Activated CD4-positive, alpha-beta T cell treated with anti-CD3 and anti-CD28 coated beads, Interleukin-2, amount 50 U/mL, for 24 hours (primary cell): ENCODE results near the gene PDF.
"Not testable (repeated sequence)": the region's sequence is repeated elsewhere in the genome, so short reads cannot be mapped to it uniquely, and the experiment has no call there.

ENCODE experiments used
- DNase-seq, 2 donors: peaks; one replicate each; pipeline ENCODE4 v3.0.0-alpha.2; 2020; ENCODE audit warnings: low read depth in 1 of 2, low spot score in 1 of 2

Gene PDF, protein sequence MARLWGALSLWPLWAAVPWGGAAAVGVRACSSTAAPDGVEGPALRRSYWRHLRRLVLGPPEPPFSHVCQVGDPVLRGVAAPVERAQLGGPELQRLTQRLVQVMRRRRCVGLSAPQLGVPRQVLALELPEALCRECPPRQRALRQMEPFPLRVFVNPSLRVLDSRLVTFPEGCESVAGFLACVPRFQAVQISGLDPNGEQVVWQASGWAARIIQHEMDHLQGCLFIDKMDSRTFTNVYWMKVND

DNA sequence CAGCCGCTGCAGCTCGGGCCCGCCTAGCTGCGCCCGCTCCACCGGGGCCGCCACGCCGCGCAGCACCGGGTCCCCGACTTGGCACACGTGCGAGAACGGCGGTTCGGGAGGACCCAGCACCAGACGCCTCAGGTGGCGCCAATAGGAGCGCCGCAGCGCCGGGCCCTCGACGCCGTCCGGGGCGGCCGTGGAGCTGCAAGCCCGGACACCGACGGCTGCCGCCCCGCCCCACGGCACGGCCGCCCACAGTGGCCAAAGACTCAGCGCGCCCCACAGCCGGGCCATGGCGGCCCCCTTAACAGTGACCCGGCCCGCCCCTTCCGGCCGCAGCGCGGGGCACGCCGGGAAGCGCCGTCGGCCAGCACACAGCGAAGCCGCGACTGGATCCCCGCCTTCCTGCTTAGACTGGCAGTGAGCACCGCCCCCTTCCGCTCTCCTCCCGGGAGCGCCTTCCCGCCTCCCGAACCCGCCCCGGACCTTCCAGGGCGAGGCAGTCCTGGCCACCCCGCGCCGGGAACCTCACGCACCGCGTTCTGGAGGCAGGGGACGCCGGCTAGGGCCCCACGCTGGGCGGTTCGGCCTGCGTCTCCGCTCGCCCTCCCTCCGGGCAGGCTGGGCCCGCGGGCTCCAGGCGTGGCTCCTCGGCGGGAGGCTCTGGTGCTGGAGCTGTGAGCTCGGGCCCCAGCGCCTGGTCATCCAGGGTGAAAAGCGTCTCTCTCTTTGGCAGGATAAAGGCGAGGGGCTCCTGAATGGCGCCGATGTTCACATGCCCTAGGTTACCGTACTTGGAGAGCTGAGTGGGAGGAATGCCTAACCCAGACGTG, at the start of gene PDF:
TSS of gene PDF (minus strand) at position 303 of the 824 bp plus-strand sequence. CDS start at position 285, 18 bp downstream.
- DNase-seq: peak; percentile 70 to 80

DNA sequence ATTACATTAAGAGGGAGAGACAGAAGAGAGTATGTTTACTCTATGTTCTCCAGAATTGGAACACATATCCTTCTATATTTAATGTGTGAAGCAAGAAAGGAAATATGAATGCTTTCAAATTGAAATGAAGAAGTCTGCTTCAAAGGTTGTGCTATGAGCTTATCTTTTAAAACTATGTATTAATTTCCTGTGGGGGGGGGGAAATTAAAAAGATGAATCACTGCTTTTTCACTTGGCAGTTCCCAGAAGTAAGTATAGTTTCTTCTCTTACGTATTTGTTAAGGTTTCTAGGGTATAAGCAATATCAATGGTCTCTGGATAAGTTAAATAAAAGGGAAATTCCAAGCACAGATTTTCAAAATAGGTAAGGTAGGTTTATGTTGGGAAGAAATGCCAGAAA, 48.4 kb upstream of the PDF start:
- no peak for DNase-seq

DNA sequence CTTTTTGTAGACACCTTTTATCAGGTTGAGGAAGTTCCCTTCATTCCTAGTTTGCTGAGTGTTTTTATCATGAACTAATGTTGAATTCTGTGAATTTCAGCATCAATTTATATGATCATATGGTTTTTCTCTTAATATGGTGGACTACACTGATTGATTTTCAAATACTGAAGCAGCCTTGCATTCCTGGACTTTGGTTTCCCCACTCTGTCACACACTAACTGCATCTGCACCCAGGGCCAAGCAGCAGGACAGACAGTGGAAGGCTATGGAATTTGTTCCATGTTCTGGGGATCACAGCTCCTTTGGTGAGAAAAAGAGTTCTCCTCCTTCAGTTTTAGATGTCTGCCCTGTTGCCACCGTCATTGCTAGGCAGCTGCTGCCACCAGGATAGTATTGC, 47.6 kb upstream of the PDF start:
- no peak for DNase-seq

DNA sequence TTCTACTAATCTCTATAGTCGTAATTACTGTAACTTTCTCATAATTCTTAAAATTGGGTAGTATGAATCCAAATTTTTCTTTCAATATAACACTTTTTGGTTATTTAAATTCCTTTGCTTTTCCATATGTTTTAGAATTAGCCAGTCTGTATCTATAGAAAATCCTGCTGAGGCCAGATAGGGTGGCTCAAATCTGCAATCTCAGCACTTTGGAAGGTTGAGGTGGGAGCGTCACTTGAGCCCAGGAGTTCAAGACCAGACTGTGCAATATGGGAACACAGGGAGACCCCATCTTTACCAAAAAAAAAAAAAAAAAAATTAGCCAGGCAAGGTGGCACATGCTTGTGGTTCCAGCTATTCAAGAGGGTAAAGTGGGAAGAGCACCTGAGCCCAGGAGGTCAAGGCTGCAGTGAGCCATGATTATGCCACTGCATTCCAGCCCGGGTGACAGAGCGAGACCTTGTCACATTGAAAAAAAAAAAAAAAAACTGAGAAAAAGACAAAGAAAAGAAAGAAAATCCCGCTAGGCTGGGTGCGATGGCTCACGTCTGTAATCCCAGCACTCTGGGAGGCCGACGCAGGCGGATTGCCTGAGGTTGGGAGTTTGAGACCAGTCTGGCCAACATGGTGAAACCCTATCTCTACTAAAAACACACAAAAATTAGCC, 46.1 kb upstream of the PDF start:
- DNase-seq: no peak

DNA sequence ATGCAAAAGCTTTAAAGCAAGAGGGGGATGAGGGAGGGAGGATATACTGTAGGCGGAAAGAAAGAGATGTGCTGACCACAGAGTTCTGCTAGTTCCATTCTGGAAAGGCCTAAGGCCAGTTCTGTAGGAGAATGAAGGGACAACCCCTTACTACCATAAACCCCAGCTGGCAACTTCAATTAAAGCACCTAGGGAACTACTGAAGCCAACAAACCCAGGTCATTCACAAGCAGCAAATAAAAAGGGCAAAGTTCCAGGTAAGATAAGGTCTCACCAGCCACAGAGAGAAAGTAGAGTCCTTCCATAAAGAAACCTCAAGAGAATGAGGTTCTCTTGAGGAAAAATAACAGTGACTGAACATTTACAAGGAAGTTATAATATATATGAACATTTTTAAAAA, 42.6 kb upstream of the PDF start:
- DNase-seq: no peak

DNA sequence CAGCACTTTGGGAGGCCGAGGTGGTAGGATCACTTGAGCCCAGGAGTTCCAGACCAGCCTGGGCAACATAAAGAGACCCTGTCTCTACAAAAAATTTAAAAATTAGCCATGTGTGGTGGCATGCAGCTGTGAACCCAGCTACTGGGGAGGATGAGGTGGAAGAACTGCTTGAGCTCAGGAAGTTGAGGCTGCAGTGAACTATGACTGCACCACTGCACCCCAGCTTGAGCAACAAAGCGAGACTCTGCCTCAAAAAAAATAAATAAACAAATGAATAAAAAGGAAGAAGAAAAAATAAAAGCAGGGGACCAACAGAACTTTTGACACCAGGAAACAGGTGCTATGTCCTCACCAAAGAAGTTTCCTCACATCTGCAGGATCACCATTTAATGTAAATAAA, 41.2 kb upstream of the PDF start:
- DNase-seq: no peak

DNA sequence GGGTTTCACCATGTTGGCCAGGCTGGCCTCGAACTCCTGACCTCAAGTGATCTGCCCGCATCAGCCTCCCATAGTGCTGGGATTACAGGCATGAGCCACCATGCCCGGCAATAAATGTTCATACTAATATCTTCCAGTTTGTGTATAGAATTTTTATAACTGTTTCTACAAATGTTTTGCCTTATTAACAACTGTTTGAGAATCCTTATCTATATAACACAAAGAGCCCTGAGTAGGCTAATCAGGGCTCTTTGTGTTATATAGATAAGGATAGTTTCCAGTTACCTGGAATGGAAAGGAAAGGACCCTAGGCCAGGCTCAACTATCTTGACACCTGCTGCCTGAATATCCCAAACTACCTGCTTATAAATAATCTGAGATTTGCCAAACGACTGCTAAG, 38.5 kb upstream of the PDF start:
- DNase-seq: no peak

DNA sequence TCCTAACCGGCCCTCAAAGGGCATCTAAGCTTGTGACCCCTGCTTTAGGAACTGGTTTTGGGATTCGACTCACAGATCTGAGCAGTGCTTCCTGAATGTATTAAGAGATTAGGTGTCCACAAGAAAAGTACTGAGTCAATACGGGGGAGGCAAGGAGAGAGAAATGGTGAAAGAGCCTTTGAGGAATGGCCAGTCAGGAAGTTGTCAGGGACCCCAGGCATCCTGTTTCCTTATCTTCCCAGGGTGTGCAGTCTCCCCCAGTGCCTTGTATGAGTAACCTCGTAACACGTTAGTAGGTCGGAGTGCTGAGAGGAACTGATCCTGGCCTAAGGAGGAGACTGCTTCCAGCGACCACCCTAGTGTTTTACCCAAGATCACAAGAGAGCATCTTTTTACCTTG, 37.6 kb upstream of the PDF start:
- DNase-seq: no peak

DNA sequence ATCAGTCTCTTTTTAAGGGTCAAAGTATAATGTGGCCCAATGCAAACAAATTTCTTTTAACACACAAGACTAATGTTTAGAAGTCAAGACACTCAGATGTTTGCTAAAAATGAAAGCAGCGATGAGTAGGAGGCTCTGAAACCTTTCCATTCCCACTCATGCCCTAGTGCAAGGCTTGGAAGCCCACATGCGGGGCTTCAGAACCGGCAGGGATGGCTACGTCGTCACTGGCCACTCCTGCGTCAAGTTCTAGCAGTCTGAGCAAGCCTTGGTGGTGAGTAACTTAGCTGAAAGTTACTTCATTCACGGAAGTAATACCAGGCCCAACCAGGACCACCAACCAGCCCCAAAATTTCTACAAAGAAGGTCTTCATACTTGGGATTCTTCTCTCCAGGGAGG, 36.0 kb upstream of the PDF start:
- no peak for DNase-seq

DNA sequence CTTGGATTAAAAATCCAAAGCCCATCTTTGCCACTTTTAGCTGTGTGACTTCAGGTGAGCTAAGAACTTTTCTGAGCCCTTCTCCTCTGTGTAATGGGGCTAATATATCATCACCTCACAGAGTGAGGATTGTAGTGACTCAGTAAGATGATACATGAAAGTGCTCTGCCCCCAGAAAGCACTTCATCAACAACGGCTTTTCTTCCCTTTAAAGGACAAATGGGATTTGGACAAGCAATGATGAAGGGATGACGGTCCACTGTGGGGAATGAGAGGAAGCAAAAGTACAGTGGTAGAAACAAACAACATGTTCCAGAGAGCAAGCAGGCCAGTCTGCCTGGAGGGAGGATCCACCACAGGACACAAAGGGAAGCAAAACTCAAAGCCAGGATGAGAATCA, 35.5 kb upstream of the PDF start:
- no peak for DNase-seq

DNA sequence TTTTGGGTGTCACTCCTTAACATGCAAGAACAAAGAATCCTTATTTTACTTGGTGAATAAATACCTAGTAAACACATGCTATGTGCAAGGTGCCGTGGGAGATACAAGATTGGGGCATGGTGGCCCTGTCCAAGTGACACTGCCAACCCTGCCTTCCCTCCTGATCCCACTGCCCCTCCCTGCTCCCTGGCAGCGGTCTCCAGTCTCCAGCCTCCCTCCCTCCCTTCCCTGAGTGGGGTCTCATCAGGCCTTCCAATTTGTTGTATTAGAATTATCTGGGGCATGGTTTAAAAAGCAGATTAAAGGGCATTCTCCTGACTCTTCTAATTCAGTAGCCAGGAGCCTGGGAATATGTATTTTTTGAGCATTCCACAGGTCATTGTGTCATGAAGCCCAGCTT, 33.7 kb upstream of the PDF start:
- DNase-seq: no peak

DNA sequence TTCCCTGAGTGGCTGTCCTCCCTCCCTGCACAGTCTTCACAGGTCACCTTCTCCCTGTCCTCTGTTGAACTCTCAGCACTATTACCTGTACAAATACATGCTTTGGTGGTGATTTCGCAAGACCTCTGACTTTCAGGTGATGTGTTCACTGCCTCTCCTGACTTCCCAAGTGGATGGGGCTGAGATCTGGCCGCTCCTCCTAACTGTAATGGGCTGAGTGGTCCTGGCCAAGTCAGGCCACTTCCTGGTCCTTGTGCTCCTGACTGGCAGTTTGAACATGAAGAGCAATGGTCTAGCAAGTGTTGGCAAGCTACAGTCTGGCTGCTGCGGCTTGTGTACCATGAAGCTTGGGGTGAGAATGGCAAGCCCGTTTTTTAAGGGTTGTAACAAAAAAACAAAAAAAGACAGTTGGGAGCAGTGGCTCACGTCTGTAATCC, 32.9 kb upstream of the PDF start:
- DNase-seq: no peak

DNA sequence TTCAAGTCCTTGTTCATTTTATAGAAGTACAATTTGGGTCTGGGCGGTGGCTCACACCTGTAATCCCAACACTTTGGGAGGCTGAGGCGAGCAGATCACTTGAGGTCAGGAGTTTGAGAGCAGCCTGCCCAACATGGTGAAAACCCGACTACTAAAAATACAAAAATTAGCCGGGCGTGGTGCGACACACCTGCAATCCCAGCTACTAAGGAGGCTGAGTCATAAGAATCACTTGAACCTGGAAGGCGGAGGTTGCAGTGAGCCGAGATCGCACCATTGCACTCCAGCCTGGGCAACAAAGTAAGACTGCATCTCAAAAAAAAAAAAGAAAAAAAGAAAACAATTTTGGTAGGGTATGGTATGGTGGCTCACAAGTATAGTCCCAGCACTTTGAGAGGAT, 29.7 kb upstream of the PDF start:
- DNase-seq: not testable (repeated sequence)

DNA sequence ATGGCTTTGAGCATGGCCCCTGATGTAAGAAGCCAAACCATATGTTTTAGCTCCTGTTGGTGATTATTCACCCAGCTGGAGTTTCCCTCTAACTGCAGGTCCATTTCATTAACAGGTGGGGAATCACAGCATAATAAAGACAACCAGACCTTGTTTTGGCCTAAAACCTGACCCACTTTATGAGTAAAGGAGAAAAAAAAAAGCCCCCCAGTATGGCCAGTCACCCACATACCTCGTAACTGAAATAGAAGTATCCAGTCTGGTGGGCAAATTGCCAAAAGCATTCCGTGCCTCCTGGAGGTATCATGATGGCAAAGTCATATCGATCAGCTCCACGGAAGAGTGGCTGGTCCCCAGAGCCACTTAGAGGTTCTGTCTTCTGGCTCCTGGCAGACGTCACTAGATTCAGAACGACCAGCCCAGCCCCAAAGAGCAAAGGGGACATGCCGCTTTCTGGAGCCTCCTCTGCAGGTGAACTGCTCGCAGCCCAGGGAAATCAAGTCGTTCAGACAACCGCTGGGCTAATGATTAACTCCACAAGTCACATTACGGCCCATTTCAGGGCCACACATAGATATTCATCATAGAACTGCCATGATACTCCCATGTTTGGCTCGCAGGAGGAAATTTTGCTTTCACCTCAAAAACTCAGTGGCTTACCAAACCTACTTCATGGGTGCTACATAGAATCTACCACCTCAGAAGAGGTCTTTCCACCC, 21.1 kb upstream of the PDF start, which contains the start of gene TMED6:
TSS of gene TMED6 (minus strand) at position 478 of the 719 bp plus-strand sequence. CDS start at position 445, 33 bp downstream.
- DNase-seq: no peak

DNA sequence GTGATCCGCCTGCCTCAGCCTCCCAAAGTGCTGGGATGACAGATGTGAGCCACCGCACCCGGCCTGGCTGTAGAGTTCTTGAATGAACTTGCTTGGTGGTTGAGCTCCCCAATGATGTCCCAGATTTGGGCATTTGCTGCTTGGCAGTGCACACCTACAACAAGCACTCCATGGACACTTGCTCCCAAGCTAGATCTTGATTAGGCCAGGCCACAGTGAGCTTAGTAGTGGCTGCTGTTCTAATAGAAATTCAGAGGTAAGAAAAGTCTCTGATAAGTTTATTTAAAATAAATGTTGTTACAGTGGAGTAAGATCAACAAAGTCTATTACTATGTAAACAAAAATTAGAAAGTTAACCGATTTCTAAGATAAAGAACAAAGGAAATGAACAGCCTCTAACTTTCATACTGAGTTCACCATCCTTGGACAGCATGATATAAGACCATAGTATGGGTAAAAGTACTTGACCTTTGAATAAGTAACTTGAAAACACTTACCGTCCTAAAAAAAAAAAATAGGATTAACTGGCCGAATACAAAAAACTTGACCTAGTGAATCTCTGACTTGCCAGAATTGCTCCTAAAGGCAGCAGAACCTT, 20.2 kb upstream of the PDF start:
- DNase-seq: no peak

DNA sequence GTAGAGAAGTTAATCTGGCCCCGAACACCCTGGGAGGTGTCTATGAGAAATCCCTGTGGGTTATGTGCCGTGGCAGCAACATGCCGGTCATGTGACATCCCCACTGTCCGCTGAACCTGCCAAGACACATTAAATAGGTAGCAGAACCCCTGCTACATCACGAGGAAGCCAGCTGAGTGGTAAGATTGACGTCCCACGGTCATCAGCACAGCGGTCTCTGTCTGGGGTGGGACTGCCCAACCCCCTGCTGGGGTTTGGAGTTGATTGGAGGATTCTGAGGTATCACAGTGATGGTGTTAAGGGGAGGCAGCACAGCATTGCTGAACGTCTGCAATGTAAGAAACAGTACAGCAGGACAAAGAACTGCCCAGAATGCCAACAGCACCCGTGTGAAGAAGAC, 19.1 kb upstream of the PDF start:
- DNase-seq: no peak

DNA sequence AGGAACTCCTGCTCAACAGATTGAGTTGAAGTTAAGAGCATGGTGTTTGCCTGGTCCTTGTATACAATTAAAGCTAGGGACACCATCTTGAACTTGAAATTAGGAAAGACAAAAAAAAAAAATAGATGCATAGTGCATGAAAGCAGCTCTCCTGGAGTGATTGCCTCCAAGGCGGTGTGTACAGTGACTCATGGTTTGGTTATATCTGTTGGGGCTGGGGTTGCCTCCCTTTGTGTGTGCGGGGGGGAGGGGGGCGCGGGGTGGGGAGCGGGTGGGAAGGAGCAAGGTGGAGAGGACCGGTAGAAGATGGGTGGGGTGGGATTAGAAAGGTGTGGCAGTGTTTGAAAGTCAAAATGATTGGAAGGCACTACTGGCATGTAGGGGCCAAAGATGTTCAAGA, 17.8 kb upstream of the PDF start:
- no peak for DNase-seq

DNA sequence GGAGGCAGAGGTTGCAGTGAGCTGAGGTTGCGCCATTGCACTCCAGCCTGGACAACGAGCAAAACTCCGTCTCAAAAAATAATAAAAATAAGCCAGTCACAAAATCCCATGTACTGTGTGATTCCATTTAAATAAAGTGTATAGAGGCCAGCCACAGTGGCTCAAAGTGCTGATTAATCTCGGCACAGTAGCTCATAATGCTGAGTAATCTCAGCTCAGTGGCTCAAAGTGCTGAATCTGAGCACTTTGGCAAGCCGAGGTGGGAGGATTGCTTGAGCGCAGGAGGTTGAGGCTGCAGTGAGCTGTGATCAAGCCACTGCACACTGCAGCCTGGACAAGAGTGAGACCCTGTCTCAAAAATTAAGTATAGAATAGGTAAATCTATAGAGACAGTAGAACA, 16.3 kb upstream of the PDF start:
- DNase-seq: no peak

DNA sequence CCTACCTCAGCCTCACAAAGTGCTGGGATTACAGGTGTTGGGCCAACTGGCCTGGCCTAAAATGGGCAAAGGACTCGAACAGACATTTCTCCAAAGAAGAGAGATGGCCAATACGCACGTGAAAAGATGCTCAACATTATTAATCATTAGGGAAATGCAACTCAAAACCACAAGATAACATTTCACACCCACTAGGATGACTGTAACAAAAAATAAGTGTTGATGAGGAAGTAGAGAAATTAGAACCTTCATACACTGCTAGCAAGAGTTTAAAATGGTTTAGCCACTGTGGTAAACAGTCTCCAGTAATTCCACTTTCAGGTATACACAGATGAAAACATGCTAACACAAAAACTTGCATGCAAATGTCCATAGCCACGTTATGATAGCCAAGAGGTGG, 15.5 kb upstream of the PDF start:
- DNase-seq: no peak

DNA sequence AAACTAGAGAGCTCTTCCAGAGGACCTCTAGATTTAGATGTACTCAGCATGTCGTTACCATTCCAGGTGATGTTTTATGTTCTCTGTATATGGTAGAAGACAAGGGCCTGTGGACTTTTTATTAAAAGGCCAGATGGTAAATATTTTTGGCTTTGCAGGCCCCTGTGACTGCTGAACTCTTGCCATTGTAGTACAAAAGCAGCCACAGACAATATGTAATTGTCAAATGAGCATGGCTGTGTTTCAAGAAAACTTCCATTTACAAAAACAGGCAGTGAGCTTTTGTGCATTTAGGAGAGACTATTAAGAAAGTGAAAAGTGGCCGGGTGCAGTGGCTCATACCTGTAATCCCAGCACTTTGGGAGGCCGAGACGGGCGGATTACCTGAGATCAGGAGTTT, 13.8 kb upstream of the PDF start:
- no peak for DNase-seq

DNA sequence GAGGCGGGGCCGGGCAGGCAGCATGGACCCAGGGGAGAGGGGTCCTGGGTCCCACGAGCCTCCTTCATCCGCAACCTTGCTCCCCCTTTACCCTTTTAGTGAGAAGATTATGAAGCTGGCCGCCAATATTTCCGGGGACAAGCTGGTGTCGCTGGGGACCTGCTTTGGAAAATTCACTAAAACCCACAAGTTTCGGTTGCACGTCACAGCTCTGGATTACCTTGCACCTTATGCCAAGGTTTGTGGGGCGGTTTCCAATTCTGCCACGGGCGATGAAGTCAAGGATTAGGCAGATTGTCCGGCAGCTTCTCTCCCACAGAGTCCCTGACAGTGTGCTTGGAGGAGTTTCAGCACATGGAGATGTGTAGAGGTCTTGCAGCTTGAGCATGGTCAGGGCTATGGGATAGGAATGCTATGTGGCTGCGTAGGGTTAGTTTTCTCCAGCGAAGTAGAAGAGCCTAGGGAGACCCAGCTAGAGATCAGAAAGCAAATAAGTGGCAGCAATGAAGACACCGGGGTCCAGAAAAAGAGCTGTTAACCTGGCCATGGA, 9.8 kb upstream of the PDF start:
- peak in 1 of 2 donors; percentile 21 for DNase-seq
